NCI-H1417 treated with DMSO at 0.1 percent for 48 hours (cell line): ENCODE measurements around the gene ZNF888.
"Not testable (repeated sequence)": the region's sequence is repeated elsewhere in the genome, so short reads cannot be mapped to it uniquely, and the experiment has no call there.

ENCODE experiments used
- DNase-seq: peaks from one replicate; lab custom pipeline; 2025; lab: John Stamatoyannopoulos, UW

Gene ZNF888

GRCh38 chr19:52872996-52873395, 50.2 kb downstream of the ZNF888 start:
- not testable (repeated sequence) for DNase-seq

- DNase-seq: no peak
These were observed 51.8 kb downstream of the ZNF888 start for GRCh38 chr19:52871466-52871865.

GRCh38 chr19:52868031-52868430, 55.2 kb downstream of the ZNF888 start:
- not testable (repeated sequence) for DNase-seq

- DNase-seq: peak; percentile 4
These were observed 65.6 kb downstream of the ZNF888 start, which contains the start of gene ZNF468 for GRCh38 chr19:52857378-52858191. TSS of gene ZNF468 (minus strand) at chr19:52857619. CDS start at chr19:52854272, 3,347 bp downstream.

- DNase-seq: not testable (repeated sequence)
These were observed 66.5 kb downstream of the ZNF888 start for GRCh38 chr19:52856540-52857377.
